ENCODE data around the gene MFSD12.

The MFSD12 gene

DNA sequence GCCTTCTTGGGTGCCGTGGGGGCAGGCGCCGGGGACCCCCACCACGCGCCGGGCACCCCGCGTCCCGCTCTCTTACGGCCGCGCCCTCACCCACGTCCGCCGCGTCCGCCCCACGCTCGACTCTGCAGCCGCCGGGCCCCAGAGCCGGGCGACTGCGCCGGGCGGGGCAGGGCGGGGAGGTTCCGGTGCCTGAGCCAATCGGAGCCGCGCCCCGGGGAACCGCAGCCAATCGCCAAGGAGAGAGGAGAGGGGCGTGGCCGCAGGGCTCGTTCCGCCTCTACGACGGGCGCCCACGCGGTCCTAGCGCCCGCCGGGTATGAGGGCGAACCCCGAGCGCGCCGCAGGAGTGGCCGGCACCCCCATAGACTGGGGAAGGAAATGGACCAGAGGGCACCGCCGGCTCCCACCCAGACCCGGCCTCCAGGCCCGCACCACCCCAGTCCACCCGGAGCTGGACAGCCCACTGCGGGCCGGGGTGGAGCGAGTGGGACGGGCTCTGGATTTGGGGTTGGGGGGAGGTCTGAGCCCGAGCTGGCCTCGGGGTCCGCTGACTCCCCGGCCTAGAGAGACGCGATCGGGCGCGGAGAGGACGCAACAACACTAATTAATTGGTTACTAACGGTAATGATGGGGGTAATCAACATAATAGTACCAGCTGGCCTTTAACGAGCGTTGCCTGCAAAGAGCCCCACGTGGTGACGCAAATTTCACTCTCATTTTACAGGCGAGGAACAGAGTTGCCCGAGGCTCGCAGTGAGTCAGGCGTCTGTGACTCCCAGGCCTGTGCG, at the start of gene MFSD12:
Gene MFSD12, minus strand, starts transcription at position 126 of the 788 bp plus-strand sequence. CDS start 183 bp downstream, outside the sequence.
- peak; percentile 93 for DNase-seq

DNA sequence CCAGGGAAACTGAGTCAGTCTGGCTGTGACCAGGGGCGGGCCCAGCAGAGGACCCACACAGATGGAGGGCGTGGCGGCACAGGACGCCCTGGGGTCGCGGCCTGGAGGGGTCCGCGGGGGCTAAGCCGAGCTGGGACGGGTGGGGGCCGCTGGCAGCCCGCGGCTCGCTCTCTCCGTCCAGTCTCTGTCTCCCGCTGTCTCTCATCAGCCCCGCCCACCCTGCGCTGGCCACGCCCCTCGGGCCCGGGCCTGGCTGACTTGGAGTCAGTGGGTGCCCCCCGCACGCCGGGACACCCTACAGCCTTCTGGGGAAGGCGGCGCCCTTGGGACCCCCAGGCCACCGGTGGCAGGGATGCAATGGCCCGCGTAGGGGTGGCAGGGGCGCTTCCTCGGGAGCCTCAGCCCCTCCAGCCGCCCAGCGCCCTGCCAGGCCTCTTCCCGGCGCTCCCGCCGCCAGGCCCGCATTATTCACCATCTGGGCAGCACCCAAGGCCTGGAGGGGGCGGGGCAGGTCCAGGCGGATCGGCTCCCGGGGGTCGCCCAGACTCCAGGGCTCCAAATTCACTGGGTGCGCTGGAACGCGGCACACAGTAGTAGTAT, 49.4 kb upstream of the MFSD12 start, which contains the start of gene TBXA2R:
Gene TBXA2R, minus strand, starts transcription at position 186 of the 600 bp plus-strand sequence. CDS start 6,241 bp downstream, outside the sequence.
- no peak for DNase-seq

DNA sequence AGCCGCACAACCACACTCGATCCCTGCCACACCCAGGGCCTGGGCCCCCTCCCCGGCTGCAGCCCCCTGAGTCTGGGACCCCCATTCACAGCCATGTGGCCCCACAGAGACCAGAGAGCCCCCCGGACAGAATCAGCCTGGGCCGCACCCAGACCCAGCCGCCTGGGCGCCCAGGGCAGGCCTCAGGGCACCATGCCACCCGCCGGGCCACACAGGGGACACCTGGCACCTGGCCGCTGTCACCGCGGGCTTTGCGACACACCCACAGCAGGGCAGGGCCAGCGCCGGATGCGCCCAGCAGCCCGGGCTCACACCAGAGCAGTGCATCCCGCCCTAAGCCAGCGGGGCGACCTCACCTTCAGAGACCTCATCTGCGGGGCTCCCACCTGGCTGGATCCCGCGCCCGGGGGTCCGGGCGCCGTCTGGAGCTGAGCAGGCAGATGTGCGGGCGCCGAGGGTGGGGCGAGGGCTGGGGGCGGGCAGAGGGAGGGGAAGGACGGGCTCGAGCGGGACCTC, 48.8 kb upstream of the MFSD12 start:
- no peak for DNase-seq

DNA sequence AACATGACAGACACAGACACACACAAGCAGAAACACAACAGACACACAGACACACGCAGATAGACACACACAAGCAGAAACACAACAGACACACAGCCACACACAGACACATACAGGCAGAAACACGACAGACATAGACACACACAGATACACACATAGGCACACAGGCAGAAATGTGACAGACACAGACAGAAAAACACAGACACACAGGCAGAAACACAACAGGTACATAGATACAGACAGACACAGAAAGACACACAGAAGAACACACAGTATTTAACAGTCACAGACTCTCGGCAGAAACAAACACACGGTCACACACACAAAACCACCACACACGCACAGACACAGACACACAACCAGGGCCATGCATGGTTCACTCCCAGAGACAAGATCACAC, 48.4 kb upstream of the MFSD12 start:
- no peak for DNase-seq

DNA sequence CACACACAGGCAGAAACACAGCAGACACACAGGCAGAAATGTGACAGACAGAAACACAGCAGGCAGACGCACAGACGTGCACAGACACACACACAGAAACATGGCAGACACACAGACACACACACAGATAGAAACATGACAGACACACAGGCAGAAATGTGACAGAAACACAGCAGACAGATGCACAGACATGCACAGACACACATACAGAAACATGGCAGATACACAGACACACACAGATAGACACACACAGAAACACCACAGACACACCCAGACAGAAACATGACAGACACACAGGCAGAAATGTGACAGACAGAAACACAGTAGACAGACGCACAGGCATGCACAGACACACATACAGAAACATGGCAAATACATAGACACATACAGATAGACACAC, 48.0 kb upstream of the MFSD12 start:
- DNase-seq, result no peak

DNA sequence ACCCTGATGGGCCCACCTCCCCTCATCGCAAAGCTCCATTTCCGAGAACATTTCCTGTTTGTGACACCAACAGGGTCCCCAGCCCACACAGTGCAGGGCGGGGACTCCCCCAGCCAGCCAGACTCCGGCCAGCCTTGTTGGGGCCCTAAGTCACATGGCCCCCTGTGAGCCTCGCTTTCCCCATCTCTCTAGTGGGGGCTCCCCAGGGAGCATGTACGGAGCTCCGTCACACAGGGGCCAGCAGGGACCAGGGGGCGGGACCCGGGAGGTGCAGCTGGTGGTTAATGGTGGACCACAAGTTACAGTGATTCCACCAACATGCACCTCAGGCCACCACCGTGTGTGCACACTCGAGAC, 47.6 kb upstream of the MFSD12 start:
- no peak for DNase-seq

DNA sequence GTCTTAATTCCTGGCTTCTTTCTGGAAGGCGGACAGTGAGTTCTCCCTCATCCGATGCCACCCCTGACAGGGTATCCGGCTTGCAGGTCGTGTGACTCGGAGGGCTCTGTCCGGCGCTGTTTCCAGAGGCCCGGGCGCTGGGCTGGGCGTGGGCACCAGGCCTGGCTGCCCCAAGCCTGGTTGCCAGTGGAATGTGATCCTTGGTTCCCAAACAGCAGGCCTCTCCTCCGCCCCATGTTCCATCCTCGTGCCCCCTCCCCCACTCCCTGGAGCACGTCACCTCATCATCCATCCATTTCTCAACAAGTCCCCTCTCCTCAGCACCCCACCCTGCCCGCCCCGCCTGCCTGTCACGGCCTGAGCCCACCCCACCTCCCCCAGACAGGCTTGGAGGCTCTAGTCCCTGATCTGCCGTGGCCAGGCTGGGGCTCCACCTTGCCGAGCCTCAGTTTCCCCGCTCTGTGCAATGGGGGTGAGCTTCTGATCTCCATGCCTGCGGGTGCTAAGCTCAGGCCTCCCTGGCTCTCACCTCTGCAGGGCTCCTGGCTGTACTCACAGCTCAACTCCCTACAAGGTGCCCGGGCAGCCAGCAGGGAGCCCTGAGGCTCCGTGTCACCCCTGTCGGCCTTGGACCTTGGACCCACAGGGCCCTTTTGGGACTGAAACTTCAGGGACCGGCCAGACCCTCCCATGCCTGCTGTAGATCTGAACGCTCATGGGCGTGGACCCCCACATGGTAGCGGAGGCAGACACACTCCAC, 47.0 kb upstream of the MFSD12 start:
- DNase-seq, result no peak

DNA sequence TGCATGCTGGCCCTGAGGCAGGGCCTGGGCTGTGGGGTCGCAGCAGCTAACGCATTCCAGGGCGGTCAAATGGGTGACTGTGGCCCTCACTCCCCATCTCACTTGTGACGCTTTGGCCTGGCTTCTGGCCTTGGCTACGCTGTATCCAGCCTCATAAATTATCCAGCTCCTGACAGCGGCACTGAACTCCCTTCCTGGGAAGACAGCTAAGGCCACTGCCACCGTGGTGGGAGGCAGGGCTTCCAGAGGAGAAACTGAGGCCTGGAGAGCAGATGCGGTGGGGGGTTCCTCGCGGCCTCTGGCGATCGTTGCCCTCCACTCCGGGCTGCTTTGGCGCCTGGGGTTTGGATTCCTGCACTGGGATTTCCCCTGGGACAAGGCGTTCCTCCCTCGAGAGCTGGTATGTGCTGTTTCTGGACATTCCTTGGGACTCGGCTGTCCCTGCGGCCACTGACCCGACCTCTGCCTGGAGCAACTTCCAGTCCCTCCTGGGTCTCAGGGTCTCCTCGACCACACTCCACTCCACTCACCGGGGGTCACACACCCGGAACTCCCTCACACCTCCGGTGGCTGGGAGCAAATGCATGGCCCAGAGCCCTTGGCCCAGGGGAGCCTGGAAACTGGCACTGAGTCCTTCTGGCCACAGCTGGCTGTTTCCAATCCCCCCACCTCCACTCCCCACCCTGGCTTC, 45.9 kb upstream of the MFSD12 start:
- DNase-seq, result no peak

DNA sequence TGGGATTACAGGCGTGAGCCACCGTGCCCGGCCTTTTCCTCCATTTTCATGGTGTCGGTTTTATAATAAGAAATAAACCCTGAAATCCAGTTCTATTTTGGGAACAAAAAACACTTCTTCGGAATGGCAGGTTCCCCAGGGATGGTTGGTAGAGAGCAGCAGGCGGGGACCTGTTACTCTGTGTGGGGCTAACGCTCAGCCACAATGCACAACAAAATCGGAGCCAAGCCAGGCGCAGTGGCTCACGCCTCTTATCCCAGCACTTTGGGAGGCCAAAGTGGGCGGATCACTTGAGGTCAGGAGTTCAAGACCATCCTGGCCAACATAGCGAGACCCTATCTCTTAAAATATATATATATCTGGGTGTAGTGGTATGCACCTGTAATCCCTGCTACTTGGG, 43.6 kb upstream of the MFSD12 start:
- DNase-seq, result no peak

DNA sequence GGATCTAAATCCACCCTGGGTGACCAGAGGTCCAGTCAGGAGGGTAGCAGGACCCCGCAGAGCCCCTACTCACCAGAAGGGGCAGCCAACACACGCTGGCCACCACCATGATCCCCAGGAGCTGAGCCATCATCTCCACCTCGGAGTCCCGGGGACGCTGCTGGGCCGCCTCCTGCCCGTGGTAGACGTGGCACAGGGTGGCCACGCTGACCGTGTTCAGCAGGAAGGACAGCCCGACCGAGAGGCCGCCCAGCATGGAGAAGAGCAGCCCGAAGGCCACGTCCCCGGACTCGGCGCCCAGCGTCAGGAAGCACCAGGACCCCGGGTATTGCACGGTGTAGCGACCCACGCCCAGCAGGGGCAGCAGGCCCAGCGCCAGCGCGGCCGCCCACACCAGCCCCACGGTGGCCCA, 42.4 kb upstream of the MFSD12 start:
- no peak for DNase-seq

DNA sequence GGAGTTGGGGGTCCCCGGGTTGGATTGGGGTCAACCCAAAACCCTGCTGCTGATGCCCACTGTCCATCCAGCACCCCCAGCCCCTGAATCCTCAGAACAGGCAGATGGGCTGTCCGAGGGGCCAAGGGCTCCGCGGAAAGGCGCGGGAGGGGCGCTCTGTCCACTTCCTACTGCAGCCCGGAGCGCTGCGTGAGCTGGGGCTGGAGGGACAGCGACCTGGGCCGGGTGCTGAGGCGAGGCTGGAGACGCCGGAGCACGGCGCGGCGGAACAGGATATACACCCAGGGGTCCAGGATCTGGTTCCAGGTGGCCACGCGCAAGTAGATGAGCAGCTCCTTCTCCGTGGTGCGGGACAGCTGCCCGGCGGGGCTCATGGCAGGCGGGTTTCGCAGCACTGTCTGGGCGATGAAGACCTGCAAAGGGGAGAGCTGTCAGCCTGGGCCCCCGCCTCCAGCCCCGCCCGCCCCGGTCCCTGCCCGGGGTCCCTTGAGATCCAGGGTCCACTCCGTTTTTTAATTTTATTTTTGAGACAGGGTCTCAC, 38.2 kb upstream of the MFSD12 start:
- DNase-seq, result no peak

DNA sequence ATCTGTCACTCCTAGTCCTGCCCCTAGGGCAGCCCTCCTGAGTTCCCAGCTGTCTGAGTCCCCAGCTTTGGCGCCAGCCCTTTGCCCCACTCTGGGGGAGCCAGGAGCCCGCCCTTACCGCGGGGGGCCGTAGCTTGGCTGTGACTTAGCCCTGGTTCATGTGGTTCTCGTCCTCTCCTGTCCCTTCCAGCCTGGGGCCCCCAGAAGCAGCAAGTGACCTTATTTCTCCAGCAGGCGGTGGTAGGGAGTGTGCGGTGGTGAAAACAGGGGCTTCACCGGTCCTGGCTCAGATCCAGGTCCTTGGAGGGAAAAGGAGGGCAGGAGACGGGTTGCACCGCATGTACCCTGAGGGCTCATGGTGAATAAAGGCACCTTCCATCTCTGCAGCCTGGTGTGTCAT, 35.8 kb upstream of the MFSD12 start:
- DNase-seq, result no peak

DNA sequence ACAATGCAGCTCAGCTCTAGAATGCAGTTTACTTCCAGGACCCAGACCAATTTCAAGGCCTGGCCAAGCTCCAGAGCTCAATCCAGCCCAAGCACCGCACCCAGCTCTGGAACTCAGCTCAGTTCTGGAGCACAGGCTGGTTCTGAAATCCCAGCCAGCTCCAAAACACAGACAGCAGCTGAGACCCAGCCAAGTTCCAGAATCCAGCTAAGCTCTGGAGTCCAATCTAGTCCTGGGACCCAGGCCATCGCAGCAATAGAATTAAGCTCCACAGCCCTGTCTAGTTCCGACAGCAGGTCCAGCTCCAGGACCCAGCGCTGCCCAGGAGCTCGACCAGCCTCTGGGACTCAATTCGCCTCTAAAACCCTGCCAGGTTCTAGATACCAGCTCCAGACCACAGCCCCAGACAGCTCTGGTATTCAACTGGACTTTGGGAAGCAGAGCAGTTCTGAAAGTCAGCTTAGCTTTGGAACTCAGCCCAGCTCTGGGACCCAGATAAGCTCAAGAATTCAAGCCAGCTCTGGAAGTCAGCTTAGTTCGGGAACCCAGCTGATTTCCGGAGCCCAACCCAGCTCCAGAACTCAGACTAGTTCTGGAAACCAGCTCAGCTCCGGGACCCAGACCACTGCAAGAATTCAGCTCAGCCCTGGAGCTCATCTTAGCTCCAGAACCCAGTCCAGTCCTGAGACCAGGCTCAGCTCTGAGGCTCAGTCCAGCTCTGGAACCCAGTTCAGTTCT, 34.7 kb upstream of the MFSD12 start:
- no peak for DNase-seq

DNA sequence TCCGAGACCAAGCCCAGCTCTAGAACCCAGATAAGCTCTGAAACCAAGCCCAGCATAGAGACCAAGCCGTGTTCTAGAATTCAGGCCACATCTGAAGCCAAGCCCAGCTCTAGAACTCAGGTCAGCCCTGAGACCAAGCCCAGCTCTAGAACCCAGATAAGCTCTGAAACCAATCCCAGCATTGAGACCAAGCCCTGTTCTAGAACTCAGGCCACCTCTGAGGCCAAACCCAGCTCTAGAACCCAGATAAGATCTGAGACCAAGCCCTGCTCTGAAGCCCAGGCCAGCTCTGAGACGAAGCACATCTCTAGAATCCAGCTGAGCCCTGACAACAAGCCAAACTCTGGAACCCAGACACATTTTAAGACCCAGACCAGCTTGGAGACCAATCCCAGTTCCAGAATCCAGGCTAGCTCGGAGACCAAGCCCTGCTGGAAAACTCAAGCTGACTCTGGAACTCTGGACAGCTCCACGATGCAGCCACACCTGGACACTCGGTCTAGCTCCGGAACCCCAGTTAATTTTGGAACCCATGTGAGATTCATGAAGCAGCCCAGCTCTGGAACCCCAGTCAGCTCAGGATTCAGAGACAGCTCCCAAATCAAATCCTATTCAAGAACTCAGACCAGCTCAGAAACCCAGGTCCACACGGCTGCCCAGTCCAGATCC, 33.7 kb upstream of the MFSD12 start:
- DNase-seq, result no peak

DNA sequence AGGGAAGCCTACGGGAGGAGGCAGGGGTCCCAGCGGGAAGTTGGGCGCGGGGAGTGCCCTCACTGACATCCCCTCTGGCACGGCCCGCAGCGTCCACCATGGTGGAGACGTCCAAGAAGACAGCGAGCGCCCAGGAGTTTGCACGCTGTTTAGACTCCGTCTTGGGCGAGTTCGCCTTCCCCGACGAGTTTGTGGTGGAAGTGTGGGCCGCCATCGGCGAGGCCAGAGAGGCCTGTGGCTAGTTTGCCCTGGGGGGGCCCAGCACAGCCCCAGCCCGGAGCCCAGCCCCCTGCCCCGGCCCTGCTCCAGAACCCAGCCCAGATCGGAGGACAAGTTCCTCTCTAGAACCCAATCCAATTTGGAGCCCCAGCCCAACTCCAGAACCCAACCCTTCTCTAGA, 32.6 kb upstream of the MFSD12 start:
- DNase-seq, result no peak

DNA sequence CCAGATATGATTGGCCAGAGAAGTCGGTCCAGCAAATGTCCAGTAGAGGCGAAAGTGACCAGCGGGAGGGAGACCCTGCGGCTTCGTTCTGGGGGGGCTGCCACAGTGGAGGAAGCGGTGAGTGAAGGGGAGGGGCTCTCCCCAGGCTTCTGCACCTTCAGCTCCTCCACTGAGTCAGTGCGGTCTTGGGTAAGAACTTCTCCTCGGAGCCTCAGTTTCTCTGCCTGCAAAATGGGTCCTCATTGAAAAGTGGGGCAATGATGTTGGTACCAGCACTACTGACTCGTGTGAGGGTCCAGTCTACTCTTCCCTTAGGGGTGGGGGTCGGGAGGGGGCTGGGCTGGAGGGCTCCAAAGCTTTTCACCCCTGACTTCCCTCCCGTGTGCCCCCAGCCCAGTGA, 32.1 kb upstream of the MFSD12 start:
- DNase-seq, result no peak

DNA sequence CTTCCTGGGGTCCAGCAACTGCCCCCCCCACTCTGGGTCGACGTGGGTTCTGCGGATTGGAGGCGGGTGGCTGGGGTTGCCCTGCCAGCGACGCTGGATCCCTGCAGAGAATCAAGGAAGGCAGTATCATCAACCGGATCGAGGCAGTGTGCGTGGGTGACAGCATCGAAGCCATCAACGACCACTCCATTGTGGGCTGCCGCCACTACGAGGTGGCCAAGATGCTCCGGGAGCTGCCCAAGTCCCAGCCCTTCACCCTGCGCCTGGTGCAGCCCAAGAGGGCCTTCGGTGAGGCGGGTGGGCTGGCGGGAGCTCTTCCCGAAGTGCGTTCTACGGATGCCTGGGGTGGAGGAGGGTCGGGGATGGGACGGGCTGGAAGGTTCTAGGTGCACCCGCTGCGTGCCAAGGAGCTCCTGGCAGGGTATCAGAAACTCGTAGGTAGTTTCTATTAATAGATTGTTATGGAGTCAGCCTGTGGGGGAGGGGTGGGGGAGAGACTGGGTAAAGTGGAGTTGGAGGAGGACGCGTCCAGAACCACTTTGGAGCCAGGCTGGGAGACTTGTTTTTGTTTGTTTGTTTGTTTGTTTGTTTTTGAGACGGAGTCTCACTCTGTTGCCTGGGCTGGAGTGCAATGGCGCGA, 29.4 kb upstream of the MFSD12 start:
- DNase-seq, result no peak

DNA sequence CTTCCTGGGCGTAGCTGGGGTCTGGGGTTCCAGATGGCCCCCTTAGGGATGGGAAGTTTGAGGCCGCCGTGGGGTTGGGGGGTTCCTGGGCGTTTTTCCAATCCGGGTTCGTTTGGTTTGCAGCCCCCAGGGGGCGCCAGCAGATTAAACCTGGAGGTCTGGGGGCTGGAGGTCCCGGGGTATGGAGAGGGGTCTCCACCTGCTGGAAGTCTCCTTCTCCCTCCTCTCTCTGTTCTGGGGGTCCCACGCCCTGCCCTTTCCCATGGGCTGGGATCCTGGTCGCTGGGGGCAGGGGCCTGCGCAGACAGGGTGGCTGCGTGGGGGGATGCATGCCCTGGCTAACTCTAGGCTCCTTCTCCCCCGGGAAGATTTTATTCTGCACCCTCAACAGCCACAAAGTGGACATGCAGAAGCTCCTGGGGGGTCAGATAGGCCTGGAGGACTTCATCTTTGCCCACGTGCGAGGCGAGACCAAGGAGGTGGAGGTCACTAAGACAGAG, 28.8 kb upstream of the MFSD12 start:
- DNase-seq, result no peak

DNA sequence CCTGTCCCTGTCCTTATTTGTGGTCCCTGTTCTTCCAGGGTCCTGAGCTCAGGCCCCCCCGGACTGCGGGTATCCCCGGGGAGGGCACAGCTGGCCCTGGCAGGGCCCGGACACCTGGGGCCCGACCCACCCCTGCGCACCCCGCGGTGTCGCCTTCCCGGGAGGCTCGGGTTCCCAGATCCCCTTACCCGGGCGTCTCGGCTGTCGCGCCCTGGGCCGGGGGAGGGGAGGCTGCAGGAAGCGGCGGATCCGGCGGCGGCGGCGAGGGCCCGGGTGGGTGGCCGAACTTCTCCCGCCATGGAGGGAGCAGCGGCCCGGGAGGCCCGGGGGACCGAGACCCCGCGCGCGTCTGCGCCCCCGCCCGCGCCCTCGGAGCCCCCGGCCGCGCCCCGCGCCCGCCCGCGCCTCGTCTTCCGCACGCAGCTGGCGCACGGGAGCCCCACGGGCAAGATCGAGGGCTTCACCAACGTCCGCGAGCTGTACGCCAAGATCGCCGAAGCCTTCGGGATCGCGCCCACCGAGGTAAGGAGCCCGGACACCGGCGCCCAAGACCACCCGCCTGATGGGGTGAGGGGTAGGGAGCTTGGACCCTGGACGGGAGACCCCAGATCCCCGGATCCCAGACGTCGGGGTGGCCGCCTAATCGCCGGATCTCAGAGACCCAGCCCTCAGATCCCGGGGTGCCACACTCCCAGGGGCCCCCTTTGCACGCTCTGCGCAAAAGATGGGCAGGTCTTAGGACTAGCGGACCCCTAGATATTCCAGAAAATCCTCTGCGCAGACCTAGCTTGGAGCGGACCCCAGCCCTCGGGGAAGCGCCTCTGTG, 28.1 kb upstream of the MFSD12 start, which contains the start of gene GIPC3:
Gene GIPC3, plus strand, starts transcription at position 178 of the 826 bp plus-strand sequence. Its CDS starts 120 bp downstream, at position 298.
- DNase-seq, result no peak

All from activated CD4-positive, alpha-beta T cell treated with anti-CD3 and anti-CD28 coated beads for 1 hour (primary cell).